A549 (cell line): ENCODE data around the gene VSIR. TPM values are rescaled to one million over a fixed set of nuclear protein-coding genes. Genes with fewer than 3 reads are reported as not detected.

Experiments used
- ATAC-seq, 2 experiments: fragments of 200-7000 bp in 1 of 2; fragments of >200 bp in 1 of 2; cut with Nextera tagmentation in 1 of 2; cut with Tn5 transposase in 1 of 2; 3 replicates each; pipeline versions ENCODE4 v1.8.0 to v1.9.1; 2018 to 2020; ENCODE audit warnings: mild to moderate bottlenecking in 1 of 2, moderate library complexity in 1 of 2
- CTCF ChIA-PET: fragments of 300-600 bp; sonication (Branson Sonifier 250); formaldehyde crosslinking; extraction: SDS; loops from one replicate; lab custom pipeline; 2021; ENCODE audit warnings: antibody characterized with exemption, inconsistent platforms; lab: Yijun Ruan, JAX
- POLR2A ChIA-PET: fragments of 350-600 bp; formaldehyde crosslinking; extraction: SDS; loops from one replicate; lab custom pipeline; 2021; ENCODE audit warnings: antibody characterized with exemption, inconsistent platforms; lab: Yijun Ruan, JAX
- DNase-seq, 2 experiments: peaks; one replicate each; pipeline versions ENCODE4 v3.0.0 to v3.0.0-alpha.2; 2011 to 2016; ENCODE audit warnings: low read depth in 1 of 2, low spot score in 1 of 2
- FAIRE-seq: peaks from 2 replicates; lab custom pipeline; 2011; peaks lifted over from hg19 to GRCh38; lab: Jason Lieb, UNC
- H3K27ac ChIP-seq, 2 experiments: fragments of >200 bp; sonication (Bioruptor Twin); formaldehyde crosslinking; 3 replicates each; pipeline ENCODE4 v1.5.1; 2016 to 2017
- H3K4me1 ChIP-seq: fragments of >200 bp; sonication (Bioruptor Twin); formaldehyde crosslinking; 3 replicates; pipeline ENCODE4 v1.6.1; 2016
- H3K4me2 ChIP-seq: fragments of >200 bp; sonication (Bioruptor Twin); formaldehyde crosslinking; 3 replicates; pipeline ENCODE4 v1.6.1; 2016
- H3K4me3 ChIP-seq: fragments of >200 bp; sonication (Bioruptor Twin); formaldehyde crosslinking; 3 replicates; pipeline ENCODE4 v1.5.1; 2016
- H3K9me3 ChIP-seq: fragments of >200 bp; sonication (Bioruptor Twin); formaldehyde crosslinking; 3 replicates; pipeline ENCODE4 v1.6.1; 2016
- CBX2 ChIP-seq: fragments of 200-600 bp; sonication (generic); IDR thresholded peaks from 2 replicates; pipeline ENCODE4 v1.6.1; 2016; ENCODE audit warnings: low read depth, mild to moderate bottlenecking, borderline replicate concordance
- CHD2 ChIP-seq: fragments of 150-350 bp; IDR thresholded peaks from 2 replicates; pipeline ENCODE4 v1.6.1; 2014; ENCODE audit warnings: low read length; ENCODE audit not compliant: partially characterized antibody
- CHD4 ChIP-seq: fragments of 200-600 bp; sonication (generic); IDR thresholded peaks from 2 replicates; pipeline ENCODE4 v1.6.1; 2016; ENCODE audit warnings: antibody characterized with exemption, mild to moderate bottlenecking, borderline replicate concordance
- EHF ChIP-seq: fragments of 250-450 bp; sonication (Bioruptor Pico); IDR thresholded peaks from 2 replicates; pipeline ENCODE4 v1.5.0; 2020; ENCODE audit warnings: mild to moderate bottlenecking
- ESRRA ChIP-seq: fragments of 150-350 bp; IDR thresholded peaks from 2 replicates; pipeline ENCODE4 v1.6.1; 2014; ENCODE audit warnings: mild to moderate bottlenecking, low read length, borderline replicate concordance
- FOSB ChIP-seq: fragments of 250-450 bp; sonication (Bioruptor Pico); IDR thresholded peaks from 2 replicates; pipeline ENCODE4 v1.5.0; 2020; ENCODE audit warnings: mild to moderate bottlenecking, moderate library complexity
- GATA3 ChIP-seq: IDR thresholded peaks from 2 replicates; pipeline ENCODE4 v1.6.1; 2012; ENCODE audit warnings: borderline replicate concordance
- HDAC2 ChIP-seq: fragments of 200-600 bp; sonication (generic); IDR thresholded peaks from 2 replicates; pipeline ENCODE4 v1.6.1; 2016
- HEYL ChIP-seq: fragments of 250-450 bp; sonication (Bioruptor Pico); IDR thresholded peaks from 2 replicates; pipeline ENCODE4 v1.8.0; 2021; ENCODE audit warnings: mild to moderate bottlenecking, moderate library complexity
- JUN ChIP-seq, 2 experiments: fragments of >200 bp; sonication (Bioruptor Twin); formaldehyde crosslinking; IDR thresholded peaks; 2 replicates in 1 of 2; 3 replicates in 1 of 2; pipeline ENCODE4 v1.6.1; 2016 to 2017
- KDM5A ChIP-seq: fragments of 200-600 bp; sonication (generic); IDR thresholded peaks from 2 replicates; pipeline ENCODE4 v1.6.1; 2016; ENCODE audit warnings: antibody characterized with exemption, mild to moderate bottlenecking
- NFE2L2 ChIP-seq: fragments of 150-350 bp; conservative IDR thresholded peaks from 2 replicates; pipeline ENCODE4 v1.6.1; 2014; ENCODE audit warnings: low read length
- POLR2AphosphoS2 ChIP-seq: conservative IDR thresholded peaks from 2 replicates; pipeline ENCODE4 v1.6.1; 2012; ENCODE audit warnings: low read length, improper control_type of control experiment, inconsistent platforms
- RFX5 ChIP-seq: fragments of 450-650 bp; IDR thresholded peaks from 2 replicates; pipeline ENCODE4 v1.7.1; 2014; ENCODE audit warnings: antibody characterized with exemption, mild to moderate bottlenecking, moderate library complexity
- TP53 ChIP-seq: fragments of 250-450 bp; sonication (Bioruptor Pico); IDR thresholded peaks from 2 replicates; pipeline ENCODE4 v1.5.0; 2021; ENCODE audit warnings: mild to moderate bottlenecking, moderate library complexity
- ZC3H11A ChIP-seq: fragments of 450-650 bp; IDR thresholded peaks from 2 replicates; pipeline ENCODE4 v1.6.1; 2014; ENCODE audit warnings: antibody characterized with exemption, mild to moderate bottlenecking
- ZNF302 ChIP-seq: fragments of 250-450 bp; sonication (Bioruptor Pico); IDR thresholded peaks from 2 replicates; pipeline ENCODE4 v1.9.0; 2021; ENCODE audit warnings: inconsistent platforms, mild to moderate bottlenecking, moderate library complexity
- ZSCAN20 ChIP-seq: fragments of 250-450 bp; sonication (Bioruptor Pico); IDR thresholded peaks from 2 replicates; pipeline ENCODE4 v1.8.0; 2022; ENCODE audit warnings: mild to moderate bottlenecking, moderate library complexity
- WGBS: methylation state at CpG from one replicate; pipeline ENCODE4 v1.1.6; 2017; ENCODE audit errors: missing lambda C conversion rate; 5-methylcytosine and 5-hydroxymethylcytosine counted together
- polyA plus RNA-seq, 4 experiments: library from polyadenylated mRNA; depleted of rRNA in 3 of 4; stranded (reverse); fragments of >200 nt; fragmentation: RNase III in 1 of 4; extraction: RNeasy Plus Mini Kit Qiagen cat#74134 plus additional on column Dnase treatment in 1 of 4; gene quantifications; 2 replicates in 3 of 4; 3 replicates in 1 of 4; pipeline ENCODE4 v1.2.3, GENCODE V29; 2011 to 2017
- TF ChIP-seq, protein P1 (sequence below): fragments of 250-450 bp; sonication (Bioruptor Pico); IDR thresholded peaks from 2 replicates; pipeline ENCODE4 v1.5.0; 2020; ENCODE audit warnings: low read depth, mild to moderate bottlenecking, moderate library complexity
- TF ChIP-seq, protein P2 (sequence below): fragments of 250-450 bp; sonication (Bioruptor Pico); IDR thresholded peaks from 2 replicates; pipeline ENCODE4 v1.5.0; 2021; ENCODE audit warnings: mild to moderate bottlenecking, moderate library complexity, borderline replicate concordance
- TF ChIP-seq, protein P3 (sequence below): IDR thresholded peaks from 2 replicates; pipeline ENCODE4 v1.6.1; 2012

The VSIR gene
- polyA plus RNA-seq, 2 of the 4 experiments (the other 2 are of a cell fraction), result 15.5 to 18.5 TPM

DNA sequence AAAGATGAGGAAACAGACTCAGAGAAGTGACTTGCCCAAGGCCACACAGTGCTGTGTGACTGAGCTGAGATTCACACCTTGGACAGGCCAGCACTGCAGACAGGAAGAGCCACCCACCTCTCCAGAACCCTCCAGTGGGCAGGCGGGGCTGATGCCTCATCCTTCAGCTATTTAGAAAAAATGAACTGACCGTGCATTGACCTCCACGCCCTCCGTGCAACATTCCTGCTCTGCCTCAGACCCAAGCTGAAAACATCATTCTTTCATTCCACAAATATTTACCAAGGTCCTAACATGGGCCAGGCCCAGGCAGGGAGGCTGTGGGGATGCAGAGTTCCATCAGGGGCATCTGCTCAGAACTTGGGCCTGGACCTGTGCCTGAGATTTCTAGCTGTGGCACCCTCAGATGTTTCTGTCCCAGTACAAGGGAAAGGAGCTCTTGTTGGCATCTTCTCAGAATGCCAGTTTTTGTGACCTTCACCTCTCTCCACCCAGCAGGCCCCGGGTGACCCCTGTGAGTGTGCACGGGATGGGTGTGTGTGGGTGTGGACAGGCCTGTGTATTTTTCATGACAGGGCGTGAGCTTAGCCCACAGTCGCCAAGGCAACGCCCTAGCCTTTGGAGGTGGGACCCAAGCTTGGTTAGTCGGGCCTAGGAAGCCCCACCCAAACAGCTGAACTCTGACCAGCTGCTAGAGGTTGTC lies 6.5 kb downstream of the VSIR start (continued):
- TF ChIP-seq FOSB (CRISPR knock-in tag) (no peak), POLR2AphosphoS2 (no peak), RFX5 (no peak), HEYL (no peak), CBX2 (no peak), TP53 (CRISPR knock-in tag) (peak; percentile 46; the same call in 1 of the 2 replicates), ZC3H11A (no peak), JUN (IDR thresholded peaks at IDR 0.05) (peak; percentile 85 to 86), KDM5A (no peak), NFE2L2 (no peak)
- TF ChIP-seq, protein P1, sequence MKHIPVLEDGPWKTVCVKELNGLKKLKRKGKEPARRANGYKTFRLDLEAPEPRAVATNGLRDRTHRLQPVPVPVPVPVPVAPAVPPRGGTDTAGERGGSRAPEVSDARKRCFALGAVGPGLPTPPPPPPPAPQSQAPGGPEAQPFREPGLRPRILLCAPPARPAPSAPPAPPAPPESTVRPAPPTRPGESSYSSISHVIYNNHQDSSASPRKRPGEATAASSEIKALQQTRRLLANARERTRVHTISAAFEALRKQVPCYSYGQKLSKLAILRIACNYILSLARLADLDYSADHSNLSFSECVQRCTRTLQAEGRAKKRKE (CRISPR knock-in tag), result no peak
- TF ChIP-seq, all 56 proteins: peak for 21

DNA sequence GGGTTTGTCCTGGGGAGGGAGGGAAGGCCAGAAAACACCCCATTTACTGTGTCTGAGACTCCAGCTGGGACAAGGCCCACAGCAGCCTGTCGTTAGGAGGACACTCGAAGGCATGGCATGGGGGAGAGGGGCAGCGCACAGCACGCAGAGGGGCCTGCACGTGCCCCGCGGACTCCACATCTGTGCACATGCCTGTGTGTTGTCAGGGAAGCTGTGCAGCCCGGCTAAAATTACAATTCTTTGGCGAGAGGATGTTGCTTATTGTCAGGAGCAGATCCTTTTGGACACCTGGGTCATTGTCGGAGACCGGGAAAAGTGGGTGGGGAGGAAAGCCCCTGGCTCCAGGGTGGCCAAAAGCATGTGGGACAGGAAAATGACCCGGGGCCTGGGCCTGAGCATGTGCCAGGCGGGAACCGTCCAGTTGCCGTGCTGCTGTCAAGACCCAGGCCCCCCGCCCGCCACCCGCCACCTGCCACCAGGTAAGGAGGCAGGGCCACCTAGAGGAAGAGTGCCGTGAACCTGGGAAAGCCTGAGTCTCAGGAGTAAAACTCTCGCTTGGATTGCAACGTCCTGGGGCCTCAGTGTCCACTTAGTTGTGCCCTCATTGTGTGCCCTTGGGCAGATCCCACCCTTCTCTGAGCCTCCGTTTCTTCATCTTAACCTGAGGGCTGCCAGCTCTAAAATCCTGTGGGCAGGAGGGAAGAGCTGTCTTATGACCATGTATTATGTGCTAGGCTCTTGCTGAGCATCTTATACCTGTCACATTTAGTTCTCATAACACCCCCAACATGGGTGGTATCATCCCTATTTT lies 7.2 kb downstream of the VSIR start:
- POLR2A ChIA-PET, result interaction anchor here (0.8 to 2.0 kb wide), 8 partner anchors 14 to 910 kb away, joined by 3 to 10 read pairs (median 3); partner anchors contain the start of gene PSAP
- peak overlapping the region; percentile 98 to 99 for H3K27ac ChIP-seq
- FAIRE-seq (no peak), DNase-seq (no peak)
- no peaks in the 10 kb centered on the region for H3K9me3 ChIP-seq
- peak overlapping the region; percentile 10; the same call in 2 of the 3 replicates for H3K4me3 ChIP-seq
- TF ChIP-seq GATA3 (no peak), JUN (IDR thresholded peaks at IDR 0.05) (no peak), ZSCAN20 (CRISPR knock-in tag) (no peak), FOSB (CRISPR knock-in tag) (0 out of 2 replicates have a peak, but pooled peaks have one; percentile 11), EHF (CRISPR knock-in tag) (0 out of 2 replicates have a peak, but pooled peaks have one; percentile 25), CHD2 (no peak), ESRRA (no peak), HEYL (0 out of 2 replicates have a peak, but pooled peaks have one; percentile 51), HDAC2 (peak; percentile 84; the same call in 1 of the 2 replicates), CHD4 (peak; percentile 74; the same call in 1 of the 2 replicates), ZNF302 (CRISPR knock-in tag) (peak; percentile 92)
- TF ChIP-seq, protein P2, sequence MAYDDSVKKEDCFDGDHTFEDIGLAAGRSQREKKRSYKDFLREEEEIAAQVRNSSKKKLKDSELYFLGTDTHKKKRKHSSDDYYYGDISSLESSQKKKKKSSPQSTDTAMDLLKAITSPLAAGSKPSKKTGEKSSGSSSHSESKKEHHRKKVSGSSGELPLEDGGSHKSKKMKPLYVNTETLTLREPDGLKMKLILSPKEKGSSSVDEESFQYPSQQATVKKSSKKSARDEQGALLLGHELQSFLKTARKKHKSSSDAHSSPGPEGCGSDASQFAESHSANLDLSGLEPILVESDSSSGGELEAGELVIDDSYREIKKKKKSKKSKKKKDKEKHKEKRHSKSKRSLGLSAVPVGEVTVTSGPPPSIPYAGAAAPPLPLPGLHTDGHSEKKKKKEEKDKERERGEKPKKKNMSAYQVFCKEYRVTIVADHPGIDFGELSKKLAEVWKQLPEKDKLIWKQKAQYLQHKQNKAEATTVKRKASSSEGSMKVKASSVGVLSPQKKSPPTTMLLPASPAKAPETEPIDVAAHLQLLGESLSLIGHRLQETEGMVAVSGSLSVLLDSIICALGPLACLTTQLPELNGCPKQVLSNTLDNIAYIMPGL (CRISPR knock-in tag), result no peak
- TF ChIP-seq, protein P3, sequence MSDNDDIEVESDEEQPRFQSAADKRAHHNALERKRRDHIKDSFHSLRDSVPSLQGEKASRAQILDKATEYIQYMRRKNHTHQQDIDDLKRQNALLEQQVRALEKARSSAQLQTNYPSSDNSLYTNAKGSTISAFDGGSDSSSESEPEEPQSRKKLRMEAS, result no peak
- TF ChIP-seq, all 56 proteins: peak for 6
- ATAC-seq, result no peak
- 76% methylated on average over 18 of the region's 22 CpGs for WGBS
- peak overlapping the region; percentile 92 for H3K4me2 ChIP-seq
- peaks cover 81% of the 10 kb centered on the region for H3K4me1 ChIP-seq
- CTCF ChIA-PET, result interaction anchor here (0.7 to 4.7 kb wide), 17 partner anchors 9 to 558 kb away, joined by 3 to 22 read pairs (median 4); partner anchors contain the start of gene SLC29A3
